Mesenchymal stem cell (in vitro differentiated cells and primary cell): ENCODE results near the gene TENM3.
A peak's percentile ranks its signal among the peaks of the same experiment; 100 is the strongest.

Experiments
- DNase-seq: peaks from one replicate; pipeline ENCODE4 v3.0.0-alpha.2; 2013
- H2AFZ ChIP-seq: one replicate; pipeline ENCODE4 v1.6.1; 2013; ENCODE audit warnings: low read depth, mild to moderate bottlenecking, control low read depth, inconsistent platforms, low read length, moderate library complexity
- H2AK5ac ChIP-seq: 2 replicates; pipeline ENCODE4 v1.6.1; 2013; ENCODE audit warnings: low read length, moderate library complexity, mild to moderate bottlenecking, inconsistent platforms; ENCODE audit not compliant: severe bottlenecking
- H2BK120ac ChIP-seq: one replicate; pipeline ENCODE4 v1.6.1; 2013; ENCODE audit warnings: low read depth, mild to moderate bottlenecking, inconsistent platforms, low read length, moderate library complexity
- H2BK12ac ChIP-seq, 2 experiments: one replicate each; pipeline ENCODE4 v1.6.1; 2013; ENCODE audit warnings: inconsistent platforms in 2 of 2, low read length in 2 of 2, mild to moderate bottlenecking in 2 of 2, moderate library complexity in 2 of 2, control low read depth in 1 of 2
- H2BK15ac ChIP-seq: one replicate; pipeline ENCODE4 v1.6.1; 2013; ENCODE audit warnings: mild to moderate bottlenecking, low read depth, inconsistent platforms; ENCODE audit not compliant: poor library complexity, severe bottlenecking
- H2BK5ac ChIP-seq: 2 replicates; pipeline ENCODE4 v1.6.1; 2013; ENCODE audit warnings: low read depth, mild to moderate bottlenecking, low read length, control low read depth, inconsistent platforms; ENCODE audit not compliant: poor library complexity, severe bottlenecking
- H3K14ac ChIP-seq, 2 experiments: one replicate each; pipeline ENCODE4 v1.6.1; 2013; ENCODE audit warnings: inconsistent platforms in 2 of 2, low read length in 2 of 2, control low read depth in 1 of 2, mild to moderate bottlenecking in 1 of 2, moderate library complexity in 1 of 2
- H3K18ac ChIP-seq, 2 experiments: one replicate each; pipeline ENCODE4 v1.6.1; 2013; ENCODE audit warnings: inconsistent platforms in 2 of 2, low read length in 2 of 2, control low read depth in 1 of 2, low read depth in 1 of 2, mild to moderate bottlenecking in 1 of 2
- H3K23ac ChIP-seq, 2 experiments: one replicate each; pipeline ENCODE4 v1.6.1; 2013; ENCODE audit warnings: inconsistent platforms in 2 of 2, low read length in 2 of 2, mild to moderate bottlenecking in 2 of 2, moderate library complexity in 2 of 2, control low read depth in 1 of 2
- H3K27ac ChIP-seq: 2 replicates; pipeline ENCODE4 v1.5.1; 2013; ENCODE audit warnings: mild to moderate bottlenecking, moderate library complexity, low read length, control low read depth, inconsistent platforms; ENCODE audit not compliant: poor library complexity, severe bottlenecking
- H3K27me3 ChIP-seq, 2 experiments: 2 replicates each; pipeline versions ENCODE4 v1.6.1 to v1.7.0; 2013; ENCODE audit warnings: low read length in 2 of 2, mild to moderate bottlenecking in 2 of 2, moderate library complexity in 2 of 2, control low read depth in 1 of 2, inconsistent platforms in 1 of 2; ENCODE audit not compliant: control insufficient read depth in 1 of 2, insufficient read depth in 1 of 2
- H3K36me3 ChIP-seq, 2 experiments: 2 replicates each; pipeline versions ENCODE4 v1.6.1 to v1.7.0; 2013; ENCODE audit warnings: low read length in 2 of 2, control low read depth in 1 of 2, inconsistent platforms in 1 of 2, low read depth in 1 of 2, mild to moderate bottlenecking in 1 of 2; ENCODE audit not compliant: insufficient read depth in 2 of 2, control insufficient read depth in 1 of 2
- H3K4ac ChIP-seq, 2 experiments: one replicate each; pipeline ENCODE4 v1.6.1; 2013; ENCODE audit warnings: inconsistent platforms in 2 of 2, low read length in 2 of 2, mild to moderate bottlenecking in 2 of 2, moderate library complexity in 2 of 2, control low read depth in 1 of 2, low read depth in 1 of 2
- H3K4me1 ChIP-seq: 2 replicates; pipeline ENCODE4 v1.6.1; 2013; ENCODE audit warnings: low read depth, low read length, control low read depth; ENCODE audit not compliant: control insufficient read depth, insufficient read depth
- H3K4me2 ChIP-seq: 2 replicates; pipeline ENCODE4 v1.6.1; 2013; ENCODE audit warnings: low read length, mild to moderate bottlenecking, inconsistent platforms; ENCODE audit not compliant: poor library complexity, severe bottlenecking
- H3K4me3 ChIP-seq, 2 experiments: 2 replicates each; pipeline versions ENCODE4 v1.5.1 to v1.7.0; 2013; ENCODE audit warnings: low read length in 2 of 2, mild to moderate bottlenecking in 2 of 2, control low read depth in 1 of 2, low read depth in 1 of 2; ENCODE audit not compliant: insufficient read depth in 1 of 2
- H3K79me1 ChIP-seq: replicated peaks from 2 replicates; pipeline ENCODE4 v1.6.1; 2013; ENCODE audit warnings: mild to moderate bottlenecking, control low read depth, low read length, inconsistent platforms; ENCODE audit not compliant: poor library complexity, severe bottlenecking
- H3K9ac ChIP-seq: 2 replicates; pipeline ENCODE4 v1.7.0; 2013; ENCODE audit warnings: mild to moderate bottlenecking, low read length, moderate library complexity
- H3K9me3 ChIP-seq: 2 replicates; pipeline ENCODE4 v1.7.0; 2013; ENCODE audit warnings: mild to moderate bottlenecking, low read length; ENCODE audit not compliant: control insufficient read depth
- H4K8ac ChIP-seq: one replicate; pipeline ENCODE4 v1.6.1; 2013; ENCODE audit warnings: inconsistent platforms, mild to moderate bottlenecking, low read length, moderate library complexity
- H4K91ac ChIP-seq: one replicate; pipeline ENCODE4 v1.6.1; 2013; ENCODE audit warnings: mild to moderate bottlenecking, low read length, inconsistent platforms
- WGBS: methylation state at CpG from one replicate; pipeline ENCODE4 v1.1.7; 2013; ENCODE audit warnings: mixed read lengths; 5-methylcytosine and 5-hydroxymethylcytosine counted together

The TENM3 gene

DNA sequence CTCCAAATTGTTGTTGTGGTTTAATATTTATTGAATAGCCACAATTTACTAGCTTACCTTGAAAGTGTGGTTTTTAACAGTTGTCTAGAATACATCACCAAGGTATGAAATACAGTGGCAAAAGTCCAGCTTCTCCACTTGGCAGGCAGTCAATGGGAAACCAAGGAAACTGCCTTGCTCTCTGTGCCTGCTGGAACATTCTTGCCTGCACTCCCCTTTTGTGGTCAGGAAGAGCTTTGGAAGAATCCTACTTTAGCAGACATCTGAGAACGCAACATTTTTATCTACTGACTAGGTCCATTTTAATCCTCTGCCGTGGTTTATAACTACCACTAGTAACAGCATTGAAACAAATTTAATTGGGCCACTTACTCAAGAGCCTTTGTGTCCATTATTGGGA lies 64.5 kb downstream of the TENM3 start:
- peaks cover 13% of the 10 kb centered on the region for H3K79me1 ChIP-seq
- WGBS: 62% methylated on average over 2 of the region's 2 CpGs
- H3K23ac ChIP-seq: no peak overlapping the region

DNA sequence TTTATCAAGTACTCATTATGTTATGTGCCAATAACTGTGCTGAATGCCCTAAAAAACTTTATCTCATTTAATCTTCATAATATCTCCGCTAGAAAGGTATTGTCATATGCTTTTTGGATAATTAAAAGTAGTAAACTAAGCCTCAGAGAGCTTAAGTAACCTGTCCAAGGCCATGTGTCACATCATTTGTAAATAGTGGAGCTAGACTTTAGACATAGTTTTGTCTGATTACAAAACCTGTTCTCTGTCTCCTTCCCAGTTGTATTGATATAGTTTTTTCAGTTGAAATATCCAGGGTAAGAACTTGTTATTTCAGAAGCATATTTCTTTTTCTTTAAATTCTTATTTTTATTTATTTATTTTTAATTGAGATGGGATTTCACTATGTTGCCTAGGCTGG lies 66.7 kb downstream of the TENM3 start:
- no peak overlapping the region for H4K91ac ChIP-seq
- H2AK5ac ChIP-seq: no peak overlapping the region
- no peak overlapping the region for H2BK5ac ChIP-seq
- H2BK120ac ChIP-seq: no peak overlapping the region
- H3K4me1 ChIP-seq: peaks cover 2% of the 10 kb centered on the region
- H3K4me3 ChIP-seq: no peak overlapping the region
- peaks cover 8% of the 10 kb centered on the region for H3K9me3 ChIP-seq
- no peaks in the 10 kb centered on the region for H3K27me3 ChIP-seq
- WGBS: no CpG with 5 or more reads among the region's 1 CpG
- no peak overlapping the region for H4K8ac ChIP-seq
- H3K79me1 ChIP-seq: peaks cover 14% of the 10 kb centered on the region
- no peak overlapping the region for H2BK15ac ChIP-seq
- H3K9ac ChIP-seq: no peak overlapping the region
- H3K4me2 ChIP-seq: no peak overlapping the region
- no peak overlapping the region for H2AFZ ChIP-seq
- H3K27ac ChIP-seq: no peak overlapping the region
- H3K23ac ChIP-seq: no peak overlapping the region
- no peak overlapping the region for H3K4ac ChIP-seq
- no peak overlapping the region for H3K14ac ChIP-seq
- DNase-seq: no peak
- no peak overlapping the region for H2BK12ac ChIP-seq
- H3K18ac ChIP-seq: no peak overlapping the region
- no peaks in the 10 kb centered on the region for H3K36me3 ChIP-seq

More for the DNA sequence above, 64.5 kb downstream of the TENM3 start:
- peak overlapping the region; percentile 77 for H2AK5ac ChIP-seq
- H3K4me3 ChIP-seq: no peak overlapping the region
- no peak overlapping the region for H2BK15ac ChIP-seq
- no peak overlapping the region for H3K4me2 ChIP-seq
- DNase-seq: peak; percentile 62
- H3K4ac ChIP-seq: no peak overlapping the region
- no peaks in the 10 kb centered on the region for H3K36me3 ChIP-seq
- H3K14ac ChIP-seq: no peak overlapping the region
- H3K4me1 ChIP-seq: peaks cover 2% of the 10 kb centered on the region
- H3K27me3 ChIP-seq: no peaks in the 10 kb centered on the region
- H4K91ac ChIP-seq: no peak overlapping the region
- no peak overlapping the region for H2BK5ac ChIP-seq
- H3K27ac ChIP-seq: peak overlapping the region; percentile 90
- no peaks in the 10 kb centered on the region for H3K9me3 ChIP-seq
- no peak overlapping the region for H3K18ac ChIP-seq
- H2AFZ ChIP-seq: no peak overlapping the region
- H3K9ac ChIP-seq: no peak overlapping the region
- no peak overlapping the region for H2BK12ac ChIP-seq
- no peak overlapping the region for H2BK120ac ChIP-seq
- no peak overlapping the region for H4K8ac ChIP-seq

DNA sequence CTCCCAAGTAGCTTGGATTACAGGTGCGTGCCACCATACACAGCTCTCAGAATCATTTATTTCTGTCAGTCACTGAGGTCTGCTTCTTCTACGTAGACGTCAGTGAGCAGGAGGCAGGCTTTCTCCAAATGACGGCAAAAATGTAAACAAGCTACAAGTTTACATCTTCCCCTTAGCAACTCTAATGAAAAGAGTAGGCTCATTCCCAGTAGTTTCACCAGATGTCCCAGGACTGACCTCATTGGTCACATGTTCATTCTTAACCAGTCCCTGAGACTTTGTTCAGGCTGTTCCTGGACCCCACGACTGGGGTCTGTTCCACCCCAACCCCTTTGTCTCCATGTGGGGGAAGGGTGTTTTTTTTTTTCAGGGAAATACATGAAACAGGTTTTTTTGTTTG lies 67.1 kb downstream of the TENM3 start:
- Histone ChIP-seq H3K4me1 (peaks cover 2% of the 10 kb centered on the region), H3K4ac (no peak overlapping the region), H3K9ac (no peak overlapping the region), H3K27me3 (no peaks in the 10 kb centered on the region), H3K79me1 (peaks cover 14% of the 10 kb centered on the region), H2BK12ac (no peak overlapping the region), H3K4me2 (no peak overlapping the region), H2AK5ac (no peak overlapping the region), H2BK5ac (no peak overlapping the region), H3K14ac (no peak overlapping the region), H2AFZ (no peak overlapping the region), H3K18ac (no peak overlapping the region), H4K8ac (no peak overlapping the region), H3K36me3 (no peaks in the 10 kb centered on the region), H3K4me3 (no peak overlapping the region), H2BK120ac (no peak overlapping the region), H3K27ac (no peak overlapping the region), H3K9me3 (peaks cover 10% of the 10 kb centered on the region), H2BK15ac (no peak overlapping the region), H3K23ac (no peak overlapping the region), H4K91ac (no peak overlapping the region)
- 74% methylated on average over 5 of the region's 5 CpGs for WGBS
- DNase-seq: peak; percentile 62

DNA sequence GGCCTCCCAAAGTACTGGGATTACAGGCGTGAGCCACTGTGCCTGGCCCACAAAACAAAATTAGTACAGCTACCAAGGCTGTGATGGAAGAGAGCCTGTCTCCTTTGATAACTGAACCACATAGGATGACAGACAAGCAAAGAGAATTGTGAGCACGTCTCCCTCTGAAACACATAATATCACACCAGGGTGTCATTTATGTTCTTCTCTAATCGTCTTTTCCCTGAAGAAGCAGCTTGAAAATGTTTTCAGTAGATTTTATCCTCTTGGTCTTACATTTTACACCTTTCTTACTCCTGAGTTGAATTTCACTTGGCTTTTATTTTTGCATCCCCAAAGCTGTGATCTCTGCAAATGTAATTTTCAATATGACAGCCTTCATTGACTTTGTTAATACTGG lies 67.8 kb downstream of the TENM3 start:
- H2BK5ac ChIP-seq: no peak overlapping the region
- no peak overlapping the region for H3K23ac ChIP-seq
- H3K79me1 ChIP-seq: peaks cover 12% of the 10 kb centered on the region
- no peak overlapping the region for H2BK15ac ChIP-seq
- H3K4ac ChIP-seq: no peak overlapping the region
- no peaks in the 10 kb centered on the region for H3K27me3 ChIP-seq
- no peaks in the 10 kb centered on the region for H3K36me3 ChIP-seq
- no peak overlapping the region for H3K14ac ChIP-seq
- H4K8ac ChIP-seq: no peak overlapping the region
- H3K18ac ChIP-seq: no peak overlapping the region
- no peak overlapping the region for H2BK12ac ChIP-seq
- peaks cover 2% of the 10 kb centered on the region for H3K4me1 ChIP-seq
- no peak overlapping the region for H2BK120ac ChIP-seq
- no peak overlapping the region for H3K4me3 ChIP-seq
- no peak overlapping the region for H2AK5ac ChIP-seq
- no peak overlapping the region for H3K27ac ChIP-seq
- no peak overlapping the region for H3K4me2 ChIP-seq
- 79% methylated on average over 3 of the region's 3 CpGs for WGBS
- no peak overlapping the region for H2AFZ ChIP-seq
- H4K91ac ChIP-seq: no peak overlapping the region
- peaks cover 10% of the 10 kb centered on the region for H3K9me3 ChIP-seq
- H3K9ac ChIP-seq: no peak overlapping the region
- DNase-seq: no peak
